Islet precursor cell (in vitro differentiated cells): ENCODE measurements around the gene MAP3K8.
"Not testable (repeated sequence)": the region's sequence is repeated elsewhere in the genome, so short reads cannot be mapped to it uniquely, and the experiment has no call there.

ENCODE experiments used
- DNase-seq: peaks from one replicate; pipeline ENCODE4 v3.0.0-alpha.2; 2018

Gene MAP3K8

DNA sequence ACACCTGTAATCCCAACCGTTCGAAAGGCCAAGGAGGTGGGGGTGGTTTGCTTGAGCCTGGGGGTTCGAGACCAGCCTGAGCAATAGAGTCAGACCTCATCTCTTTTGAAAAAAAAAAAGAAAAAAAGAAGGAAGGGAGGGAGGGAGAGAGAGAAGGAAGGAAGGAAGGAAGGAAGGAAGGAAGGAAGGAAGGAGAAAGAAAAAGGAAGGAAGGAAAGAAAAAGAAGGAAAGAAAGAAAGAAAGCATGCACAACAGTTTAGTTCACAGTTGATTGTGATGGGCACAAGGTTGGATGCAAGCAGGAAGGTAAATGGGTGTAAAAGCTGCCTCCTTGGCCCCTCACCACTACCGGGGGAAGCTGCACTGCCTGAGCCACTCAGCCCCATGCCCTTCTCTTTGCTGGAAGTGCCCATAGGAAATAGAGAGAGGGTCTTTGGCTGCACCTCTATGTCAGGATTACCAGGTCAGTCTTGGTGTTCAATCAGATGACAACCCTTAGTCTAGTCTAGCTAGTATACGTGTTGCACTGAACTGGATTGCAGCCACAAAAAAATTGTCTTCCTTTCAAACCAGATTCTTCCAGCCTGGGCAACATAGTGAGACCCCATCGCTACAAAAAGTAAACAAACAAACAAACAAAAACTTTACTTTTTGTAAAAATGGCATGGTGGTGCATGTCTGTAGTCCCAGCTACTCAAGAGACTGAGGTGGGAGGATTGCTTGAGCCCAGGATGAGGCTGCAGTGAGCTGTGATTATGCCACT lies 20.0 kb downstream of the MAP3K8 start:
- DNase-seq = no peak

- no peak for DNase-seq
Observed at GRCh38 chr10:30454744-30455510, 20.9 kb downstream of the MAP3K8 start.

- DNase-seq = peak; percentile 39
Observed at GRCh38 chr10:30455816-30456215, 21.8 kb downstream of the MAP3K8 start.

GRCh38 chr10:30456266-30456665 lies 22.3 kb downstream of the MAP3K8 start:
- DNase-seq = peak; percentile 19

- no peak for DNase-seq
Observed at GRCh38 chr10:30459283-30459682, 25.3 kb downstream of the MAP3K8 start.

DNA sequence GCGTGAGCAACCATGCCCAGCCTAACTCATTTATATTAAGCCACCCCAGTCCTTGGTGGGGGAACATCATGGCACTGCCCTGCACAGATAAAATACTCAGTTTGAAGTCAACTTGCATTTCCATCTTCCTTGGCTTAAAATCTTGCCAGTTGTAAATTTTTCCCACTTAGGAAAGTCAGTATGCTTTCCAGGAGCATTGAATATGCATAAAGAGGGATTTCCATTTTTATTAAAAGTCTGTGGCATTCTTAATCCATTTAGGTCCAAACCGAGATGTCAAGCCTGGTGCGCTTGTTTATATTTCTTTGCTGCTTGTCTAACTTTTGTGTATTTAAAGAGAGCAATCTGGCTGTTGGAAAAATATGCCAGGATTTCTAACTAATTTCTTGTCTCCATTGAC lies 26.1 kb downstream of the MAP3K8 start:
- no peak for DNase-seq

DNA sequence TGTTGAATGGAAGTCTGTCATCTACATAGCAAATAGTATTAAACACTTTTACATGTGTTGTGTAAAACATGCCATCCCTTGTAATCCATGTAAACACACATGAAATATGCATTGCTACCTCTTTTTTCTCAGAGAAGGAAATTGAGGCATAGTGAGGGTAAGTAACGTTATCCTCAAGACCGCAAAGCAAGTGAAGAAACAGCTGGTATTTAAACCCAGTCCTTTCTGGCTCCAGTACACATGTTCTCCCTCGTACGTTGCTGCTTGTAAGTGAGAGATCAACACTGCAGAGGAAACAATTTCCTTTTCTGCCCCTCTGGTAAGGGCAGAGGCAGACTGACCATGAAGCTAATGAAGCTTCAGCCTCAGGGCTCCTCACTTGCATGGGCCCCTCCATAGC lies 28.5 kb downstream of the MAP3K8 start:
- DNase-seq = peak; percentile 19

GRCh38 chr10:30463944-30464451 lies 30.0 kb downstream of the MAP3K8 start:
- DNase-seq = peak; percentile 60

DNA sequence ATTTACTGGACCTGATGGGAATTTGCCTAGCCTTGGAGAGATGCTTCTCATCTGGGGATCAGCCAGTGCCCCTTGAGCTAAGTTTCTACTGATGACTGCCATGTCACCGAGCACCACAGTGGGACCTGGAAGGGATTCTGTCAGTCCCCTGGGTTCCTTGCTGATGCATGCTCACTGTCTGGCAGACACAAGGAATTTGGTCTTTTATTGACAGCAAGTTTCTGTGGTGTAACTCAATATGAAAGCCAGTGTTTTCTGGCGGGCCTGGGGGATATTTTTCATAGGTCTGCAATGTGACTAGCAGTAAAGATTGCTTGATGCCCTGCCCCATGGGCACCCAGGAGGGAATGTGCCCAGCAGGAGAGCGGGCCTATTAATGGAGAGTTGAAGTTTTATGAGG lies 30.7 kb downstream of the MAP3K8 start:
- no peak for DNase-seq

DNA sequence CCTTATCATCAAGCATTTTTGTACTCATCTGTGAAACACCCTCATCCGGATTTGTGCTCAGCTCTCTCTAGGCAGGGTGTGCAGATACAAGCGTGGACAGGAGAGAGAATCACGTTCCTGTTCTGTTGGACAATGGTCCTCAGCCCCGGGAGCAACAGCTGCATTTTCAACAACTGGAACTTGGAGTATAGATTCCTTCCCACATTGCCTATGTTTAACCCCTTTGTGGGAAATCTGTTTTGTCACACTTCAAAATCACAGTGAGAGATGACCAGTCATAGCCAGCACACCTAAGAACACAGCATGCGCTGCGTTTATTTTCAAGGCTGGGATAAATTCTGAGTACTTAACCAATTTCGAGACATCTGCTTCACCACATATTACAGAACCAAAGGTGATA lies 32.5 kb downstream of the MAP3K8 start:
- DNase-seq = peak; percentile 10

GRCh38 chr10:30467651-30468338 lies 33.8 kb downstream of the MAP3K8 start:
- peak; percentile 9 for DNase-seq

DNA sequence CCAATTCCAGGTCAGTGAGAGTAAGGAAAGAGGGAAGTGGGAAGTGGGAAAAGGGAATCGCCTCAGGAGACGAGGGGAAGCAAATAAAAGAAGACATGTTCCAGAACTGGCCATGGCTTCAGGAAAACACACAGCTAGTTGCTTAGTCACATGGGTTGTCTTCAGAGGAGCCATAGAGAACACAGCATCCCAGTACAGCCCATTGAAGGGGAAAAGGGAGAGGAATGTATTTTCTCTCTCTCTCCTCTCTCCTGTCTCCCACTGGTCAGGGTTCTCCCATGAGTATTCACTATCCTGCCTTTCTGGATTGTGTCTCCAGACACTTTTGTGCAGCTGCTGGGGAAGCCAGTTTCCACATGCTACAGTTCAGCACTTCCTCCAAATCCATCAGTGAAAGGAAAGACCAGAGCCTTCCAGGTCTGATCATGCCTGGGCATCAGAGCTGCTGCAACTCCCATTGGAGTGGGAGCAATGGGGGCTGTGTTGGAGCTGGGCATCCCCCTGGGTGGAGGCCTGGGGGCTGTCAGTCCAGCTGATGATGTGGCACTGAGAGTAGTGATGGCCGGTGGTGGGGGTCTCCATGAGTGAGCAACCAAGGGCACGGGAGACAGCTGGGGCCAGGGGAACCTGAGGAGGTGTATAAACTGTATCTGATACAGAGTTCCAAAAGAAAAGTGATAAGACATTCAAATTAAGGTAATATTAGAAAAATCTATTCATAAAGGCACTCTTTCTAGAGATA lies 38.6 kb downstream of the MAP3K8 start:
- DNase-seq = peak; percentile 52

DNA sequence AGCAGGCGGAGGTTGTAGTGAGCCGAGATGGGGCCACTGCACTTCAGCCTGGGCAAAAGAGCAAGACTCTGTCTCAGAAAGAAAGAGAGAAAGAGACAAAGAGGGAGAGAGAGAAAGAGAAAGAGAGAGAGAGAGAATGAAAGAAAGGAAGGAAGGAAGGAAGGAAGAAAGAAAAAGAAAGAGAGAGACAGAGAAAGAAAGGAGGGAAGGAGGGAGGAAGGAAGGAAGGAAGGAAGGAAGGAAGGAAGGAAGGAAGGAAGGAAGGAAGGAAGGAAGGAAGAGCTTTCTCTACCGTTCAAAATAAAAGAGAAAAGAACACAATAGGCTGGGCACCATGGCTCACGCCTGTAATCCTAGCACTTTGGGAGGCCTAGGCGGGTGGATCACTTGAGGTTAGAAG lies 41.5 kb downstream of the MAP3K8 start:
- not testable (repeated sequence) for DNase-seq

DNA sequence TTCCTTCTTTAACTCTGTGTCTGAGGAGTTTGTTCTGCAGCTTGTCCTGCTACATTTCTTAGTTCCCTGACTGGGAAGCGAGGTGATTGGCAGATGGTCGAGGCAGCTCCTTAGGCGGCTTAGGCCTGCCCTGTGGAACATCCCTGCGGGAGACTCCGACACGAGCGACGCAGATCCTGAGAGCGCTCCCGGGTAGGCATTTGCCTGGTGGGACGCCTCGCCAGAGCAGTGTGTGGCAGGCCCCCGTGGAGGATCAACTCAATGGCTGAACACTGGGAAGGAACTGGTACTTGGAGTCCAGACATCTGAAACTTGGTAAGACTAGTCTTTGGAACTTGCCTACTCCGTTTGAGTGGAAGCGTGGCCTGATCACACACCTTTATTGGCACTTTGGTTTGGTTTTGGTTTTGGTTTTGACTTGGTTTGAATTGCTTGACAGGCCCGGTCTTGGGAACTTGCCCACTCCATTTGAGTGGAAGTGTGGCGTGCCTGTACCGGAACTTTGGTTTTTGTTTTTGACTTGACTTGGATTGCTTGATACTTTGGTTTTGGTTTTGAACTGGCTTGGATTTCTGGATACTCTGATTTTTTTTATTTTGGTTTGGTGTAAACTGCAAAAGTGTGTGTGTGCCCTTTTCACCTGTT lies 42.6 kb downstream of the MAP3K8 start:
- no peak for DNase-seq

DNA sequence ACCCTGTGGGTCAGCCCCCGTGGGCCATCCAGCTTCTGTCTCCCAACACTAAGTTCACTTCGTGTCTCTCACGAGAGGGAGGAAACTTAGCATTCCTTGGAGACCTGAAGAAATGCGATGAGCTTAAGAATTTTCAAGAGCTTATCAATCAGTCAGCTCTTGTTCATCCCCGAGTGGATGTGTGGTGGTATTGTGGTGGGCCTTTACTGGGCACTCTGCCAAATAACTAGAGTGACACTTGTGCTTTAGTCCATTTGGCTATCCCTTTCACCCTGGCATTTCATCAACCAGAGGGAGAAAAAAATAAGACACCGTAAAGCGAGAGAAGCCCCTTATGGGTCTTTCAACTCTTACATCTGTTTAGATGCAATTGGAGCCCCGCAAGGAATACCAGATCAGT lies 45.5 kb downstream of the MAP3K8 start:
- not testable (repeated sequence) for DNase-seq

DNA sequence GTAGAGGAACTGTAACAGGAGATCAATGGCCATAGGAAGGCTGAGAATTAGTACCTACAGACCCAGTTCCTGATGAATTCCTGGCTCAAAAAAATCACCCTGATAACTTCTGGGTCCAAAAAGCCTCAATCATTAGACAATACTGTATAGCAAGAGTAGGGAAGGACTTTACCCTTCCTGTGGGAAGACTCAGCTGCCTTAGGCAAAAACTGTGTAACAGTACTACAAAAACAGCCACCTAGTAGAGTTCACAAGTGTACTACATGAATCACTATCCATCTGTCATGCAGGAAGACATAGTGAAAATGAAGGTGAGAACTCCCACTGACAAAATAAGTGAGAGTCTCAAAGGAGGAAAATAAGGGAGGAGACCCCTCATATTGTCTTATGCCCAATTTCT lies 47.6 kb downstream of the MAP3K8 start:
- no peak for DNase-seq

- no peak for DNase-seq
Observed at GRCh38 chr10:30488316-30488715, 54.3 kb downstream of the MAP3K8 start.

GRCh38 chr10:30489346-30489745 lies 55.4 kb downstream of the MAP3K8 start:
- DNase-seq = no peak

DNA sequence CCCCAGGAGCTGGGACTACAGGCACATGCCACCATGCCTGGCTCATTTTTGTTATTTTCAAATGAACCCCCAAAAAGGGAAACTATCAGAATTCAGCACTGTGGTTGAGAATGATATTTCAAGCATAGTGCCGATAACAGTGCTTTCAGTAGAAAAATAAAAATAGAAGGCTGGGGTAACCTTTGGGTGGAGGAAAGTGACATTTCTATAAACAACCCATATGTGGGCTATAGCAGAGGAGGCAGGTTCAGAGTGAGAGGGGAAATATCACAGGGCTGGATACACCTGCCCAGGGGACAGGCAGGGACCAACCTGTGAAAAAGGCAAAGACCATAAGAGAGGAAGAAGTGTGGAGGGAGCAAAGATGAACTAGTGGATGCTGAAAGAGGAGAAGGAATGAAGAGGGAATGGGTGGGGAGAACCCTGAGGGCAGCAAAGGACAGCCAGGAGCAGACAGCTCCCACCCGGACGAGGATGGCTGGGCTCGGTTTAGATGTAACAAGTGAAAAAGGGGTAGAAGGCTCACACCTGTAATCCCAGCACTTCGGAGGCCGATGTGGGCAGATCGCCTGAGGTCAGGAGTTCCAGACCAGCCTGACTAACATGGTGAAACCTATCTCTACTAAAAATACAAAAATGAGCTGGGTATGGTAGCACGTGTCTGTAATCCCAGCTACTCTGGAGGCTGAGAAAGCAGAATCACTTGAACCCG lies 56.5 kb downstream of the MAP3K8 start:
- no peak for DNase-seq

- no peak for DNase-seq
Observed at GRCh38 chr10:30491204-30491915, 57.4 kb downstream of the MAP3K8 start.
